Endodermal cell (in vitro differentiated cells): ENCODE results near the gene LILRB3. TPM values are rescaled to one million over a fixed set of nuclear protein-coding genes. Genes with fewer than 3 reads are reported as not detected.

Experiments used
- DNase-seq: peaks from one replicate; pipeline ENCODE4 v3.0.0-alpha.2; 2017
- H3K27ac ChIP-seq: 2 replicates; pipeline ENCODE4 v1.5.1; 2013; ENCODE audit warnings: mild to moderate bottlenecking, low read depth, low read length, moderate library complexity
- H3K27me3 ChIP-seq: 2 replicates; pipeline ENCODE4 v1.6.1; 2013; ENCODE audit warnings: mild to moderate bottlenecking, low read length, moderate library complexity; ENCODE audit not compliant: insufficient read depth, control insufficient read depth, poor library complexity, severe bottlenecking
- H3K36me3 ChIP-seq: 2 replicates; pipeline ENCODE4 v1.7.0; 2013; ENCODE audit warnings: mild to moderate bottlenecking, low read length, moderate library complexity; ENCODE audit not compliant: control insufficient read depth, insufficient read depth
- H3K4me1 ChIP-seq: one replicate; pipeline ENCODE4 v1.7.0; 2013; ENCODE audit warnings: low read length; ENCODE audit not compliant: control insufficient read depth, insufficient read depth
- H3K4me3 ChIP-seq: 2 replicates; pipeline ENCODE4 v1.5.1; 2013; ENCODE audit warnings: mild to moderate bottlenecking, low read length, moderate library complexity
- H3K9ac ChIP-seq: 2 replicates; pipeline ENCODE4 v1.6.1; 2013; ENCODE audit warnings: mild to moderate bottlenecking, low read length, moderate library complexity; ENCODE audit not compliant: poor library complexity, severe bottlenecking; ENCODE audit errors: extremely low read depth
- H3K9me3 ChIP-seq: 2 replicates; pipeline ENCODE4 v1.6.1; 2013; ENCODE audit warnings: mild to moderate bottlenecking, low read length, moderate library complexity; ENCODE audit not compliant: control insufficient read depth
- H3K27ac Mint-ChIP-seq: 2 replicates; pipeline ENCODE4 v1.8.0; 2020; ENCODE audit warnings: mixed read lengths
- H3K27me3 Mint-ChIP-seq: 2 replicates; pipeline ENCODE4 v1.8.0; 2021; ENCODE audit warnings: mild to moderate bottlenecking, mixed read lengths; ENCODE audit not compliant: insufficient read depth
- H3K36me3 Mint-ChIP-seq: 2 replicates; pipeline ENCODE4 v1.8.0; 2020; ENCODE audit warnings: low read depth, mixed read lengths
- H3K4me1 Mint-ChIP-seq: 2 replicates; pipeline ENCODE4 v1.8.0; 2020; ENCODE audit warnings: mixed read lengths
- H3K4me3 Mint-ChIP-seq: 2 replicates; pipeline ENCODE4 v1.8.0; 2020; ENCODE audit warnings: mild to moderate bottlenecking, moderate library complexity, mixed read lengths
- H3K9me3 Mint-ChIP-seq: 2 replicates; pipeline ENCODE4 v1.8.0; 2020; ENCODE audit warnings: mild to moderate bottlenecking, mixed read lengths
- WGBS, 2 experiments: methylation state at CpG; one replicate each; pipeline versions ENCODE4 v1.1.5 to v1.1.7; 2013; ENCODE audit warnings: missing lambda C conversion rate in 2 of 2, mixed read lengths in 1 of 2; ENCODE audit not compliant: insufficient coverage in 1 of 2, insufficient read length in 1 of 2; 5-methylcytosine and 5-hydroxymethylcytosine counted together
- total RNA-seq, 2 donors: library from RNA; stranded (reverse); fragmentation: NEBNext Ultra II Directional in 1 of 2; extraction: Animal tissue kit (Norgen Biotek cat#: 25700) in 1 of 2; gene quantifications; 2 replicates in 1 of 2; 3 replicates in 1 of 2; pipeline ENCODE4 v1.2.1, GENCODE V29; 2021
- TF ChIP-seq, protein P1 (sequence below): fragments of 200-600 bp; sonication (generic); conservative IDR thresholded peaks from 2 replicates; pipeline ENCODE4 v1.5.0; 2021; ENCODE audit warnings: antibody characterized with exemption, mild to moderate bottlenecking

LILRB3 gene
- total RNA-seq, 2 donors from 2014 or later: not detected

DNA sequence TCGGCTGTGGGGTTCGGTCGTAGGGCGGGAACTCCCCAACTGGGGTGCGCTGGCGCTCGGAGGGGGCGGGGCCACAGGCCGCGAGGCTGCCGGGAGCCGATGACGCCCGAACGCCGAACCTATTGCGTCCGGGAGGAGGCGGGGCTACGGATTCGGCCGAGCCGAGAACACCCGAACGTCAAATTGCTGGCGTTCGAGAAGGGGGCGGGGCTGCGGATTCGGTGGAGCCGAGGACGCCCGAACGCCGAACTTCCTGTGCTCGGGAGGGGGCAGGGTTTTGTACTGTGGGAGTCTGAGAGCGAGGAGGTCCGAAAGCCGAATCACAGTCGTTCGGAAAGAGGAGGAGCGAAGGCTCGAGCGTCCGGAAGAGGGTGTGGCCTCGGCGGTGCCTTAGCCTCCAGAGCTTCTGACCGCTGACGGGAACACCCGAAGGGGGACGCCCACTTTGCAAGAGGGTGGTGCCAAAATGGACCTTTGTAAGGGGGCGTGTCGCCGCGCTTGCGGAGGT is 32.2 kb downstream of the LILRB3 start:
- peak overlapping the region; percentile 76 for H3K4me3 Mint-ChIP-seq
- peaks cover 44% of the 10 kb centered on the region for H3K36me3 ChIP-seq
- peak; percentile 100 for DNase-seq
- TF ChIP-seq, protein P1, sequence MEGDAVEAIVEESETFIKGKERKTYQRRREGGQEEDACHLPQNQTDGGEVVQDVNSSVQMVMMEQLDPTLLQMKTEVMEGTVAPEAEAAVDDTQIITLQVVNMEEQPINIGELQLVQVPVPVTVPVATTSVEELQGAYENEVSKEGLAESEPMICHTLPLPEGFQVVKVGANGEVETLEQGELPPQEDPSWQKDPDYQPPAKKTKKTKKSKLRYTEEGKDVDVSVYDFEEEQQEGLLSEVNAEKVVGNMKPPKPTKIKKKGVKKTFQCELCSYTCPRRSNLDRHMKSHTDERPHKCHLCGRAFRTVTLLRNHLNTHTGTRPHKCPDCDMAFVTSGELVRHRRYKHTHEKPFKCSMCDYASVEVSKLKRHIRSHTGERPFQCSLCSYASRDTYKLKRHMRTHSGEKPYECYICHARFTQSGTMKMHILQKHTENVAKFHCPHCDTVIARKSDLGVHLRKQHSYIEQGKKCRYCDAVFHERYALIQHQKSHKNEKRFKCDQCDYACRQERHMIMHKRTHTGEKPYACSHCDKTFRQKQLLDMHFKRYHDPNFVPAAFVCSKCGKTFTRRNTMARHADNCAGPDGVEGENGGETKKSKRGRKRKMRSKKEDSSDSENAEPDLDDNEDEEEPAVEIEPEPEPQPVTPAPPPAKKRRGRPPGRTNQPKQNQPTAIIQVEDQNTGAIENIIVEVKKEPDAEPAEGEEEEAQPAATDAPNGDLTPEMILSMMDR: no peak
- H3K4me1 ChIP-seq: no peaks in the 10 kb centered on the region
- WGBS, 2 experiments: 0% methylated on average over 18 to 56 of the region's 56 CpGs
- peaks cover 52% of the 10 kb centered on the region for H3K36me3 Mint-ChIP-seq
- H3K9ac ChIP-seq: peak overlapping the region; percentile 88
- no peaks in the 10 kb centered on the region for H3K9me3 ChIP-seq
- H3K4me3 ChIP-seq: peak overlapping the region; percentile 96
- no peaks in the 10 kb centered on the region for H3K27me3 Mint-ChIP-seq
- peaks cover 14% of the 10 kb centered on the region for H3K4me1 Mint-ChIP-seq
- H3K27ac Mint-ChIP-seq: peak overlapping the region; percentile 100
- H3K27ac ChIP-seq: peak overlapping the region; percentile 98
- no peaks in the 10 kb centered on the region for H3K9me3 Mint-ChIP-seq
- no peaks in the 10 kb centered on the region for H3K27me3 ChIP-seq

DNA sequence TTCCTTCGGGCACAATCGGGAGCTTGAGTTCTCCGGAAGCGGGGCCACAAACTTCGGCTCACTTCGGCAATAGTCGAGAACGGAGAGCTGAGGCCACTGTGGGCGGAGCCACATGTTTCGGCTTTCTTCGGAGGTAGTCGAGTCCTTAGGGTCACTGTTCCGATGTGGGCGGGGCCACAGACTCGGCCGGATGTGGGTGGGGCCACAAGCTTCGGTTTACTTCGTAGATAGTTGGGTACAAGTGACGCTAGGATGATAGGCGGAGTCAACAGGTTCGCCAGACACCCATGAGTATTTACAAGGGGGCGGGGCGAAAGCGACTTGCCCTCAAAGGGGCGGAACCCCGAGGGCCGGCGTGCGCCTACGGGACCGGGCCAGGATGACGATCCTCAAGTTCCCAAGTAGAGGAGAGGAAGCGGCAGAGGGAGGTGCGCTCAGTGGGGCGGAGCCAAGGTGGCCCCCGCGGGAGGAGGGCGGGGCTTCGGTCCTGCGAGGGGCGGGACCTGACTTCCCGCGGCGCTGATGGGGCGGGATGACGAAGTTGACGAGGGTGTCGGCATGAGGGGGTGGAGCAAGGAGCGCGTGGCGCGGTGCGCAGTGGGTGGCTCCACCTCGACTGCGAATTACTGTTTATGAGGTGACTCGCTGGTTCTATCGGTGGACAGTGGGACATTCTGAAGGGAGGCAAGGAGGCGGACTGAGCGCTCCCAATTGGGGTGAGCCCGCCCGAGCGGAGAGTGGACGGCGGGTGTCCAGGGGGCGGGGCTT is 32.9 kb downstream of the LILRB3 start:
- H3K36me3 Mint-ChIP-seq: peaks cover 50% of the 10 kb centered on the region
- H3K27me3 ChIP-seq: no peaks in the 10 kb centered on the region
- no peaks in the 10 kb centered on the region for H3K4me1 ChIP-seq
- H3K9me3 Mint-ChIP-seq: no peaks in the 10 kb centered on the region
- H3K27ac Mint-ChIP-seq: peak overlapping the region; percentile 100
- no peaks in the 10 kb centered on the region for H3K9me3 ChIP-seq
- H3K9ac ChIP-seq: peak overlapping the region; percentile 88
- H3K36me3 ChIP-seq: peaks cover 39% of the 10 kb centered on the region
- DNase-seq: peak; percentile 100
- H3K4me3 ChIP-seq: peak overlapping the region; percentile 96
- H3K27me3 Mint-ChIP-seq: no peaks in the 10 kb centered on the region
- H3K27ac ChIP-seq: peak overlapping the region; percentile 98
- 0% methylated on average over 7 to 65 of the region's 65 CpGs for WGBS, 2 experiments
- peak overlapping the region; percentile 76 for H3K4me3 Mint-ChIP-seq
- TF ChIP-seq, protein P1: no peak
- H3K4me1 Mint-ChIP-seq: peaks cover 14% of the 10 kb centered on the region

DNA sequence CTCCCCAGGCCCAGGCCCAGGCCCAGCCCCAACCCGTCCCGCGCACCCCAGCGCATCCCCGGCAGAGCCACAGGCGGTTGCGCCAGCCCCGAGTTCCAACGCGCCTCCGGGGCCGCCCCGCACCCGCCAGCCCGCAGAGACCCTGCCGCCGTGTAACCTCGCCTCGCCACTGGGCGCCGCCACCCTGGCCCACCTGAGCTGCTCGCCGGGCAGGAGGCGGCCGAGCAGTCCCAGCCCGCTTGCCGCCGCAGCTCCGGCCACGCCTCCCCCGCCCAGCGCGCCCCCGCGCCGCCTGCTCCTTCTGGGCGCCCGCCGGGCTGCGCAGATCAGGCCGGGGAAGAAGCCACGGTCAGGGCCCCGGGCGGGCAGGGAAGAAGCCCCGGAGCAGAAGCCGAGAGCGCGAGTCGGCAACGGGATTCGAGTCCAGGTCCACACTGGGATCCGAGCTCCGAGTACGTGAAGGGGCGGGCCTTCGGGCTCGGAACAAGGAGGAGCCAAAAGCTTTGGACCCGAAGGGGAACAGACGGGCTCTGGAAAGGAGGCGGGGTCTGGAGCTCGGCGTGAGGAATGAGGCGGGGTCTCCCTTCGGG is 33.6 kb downstream of the LILRB3 start, which contains the start of gene MBOAT7:
MBOAT7 (minus strand) TSS at position 436 of the 590 bp plus-strand sequence. CDS start 1,072 bp downstream, outside the sequence.
- Mint-ChIP-seq H3K27ac (peak within 1 kb of the TSS; percentile 100), H3K4me1 (peaks cover 14% of the 10 kb centered on the region), H3K27me3 (no peaks in the 10 kb centered on the region), H3K36me3 (peaks cover 46% of the 10 kb centered on the region), H3K9me3 (no peaks in the 10 kb centered on the region), H3K4me3 (peak within 1 kb of the TSS; percentile 76)
- 0% methylated on average over 29 to 64 of the region's 64 CpGs for WGBS, 2 experiments
- H3K4me1 ChIP-seq: no peaks in the 10 kb centered on the region
- H3K9me3 ChIP-seq: no peaks in the 10 kb centered on the region
- peaks cover 34% of the 10 kb centered on the region for H3K36me3 ChIP-seq
- no peaks in the 10 kb centered on the region for H3K27me3 ChIP-seq
- H3K27ac ChIP-seq: peak within 1 kb of the TSS; percentile 98
- H3K4me3 ChIP-seq: peak within 1 kb of the TSS; percentile 96
- TF ChIP-seq, protein P1: peak; percentile 61
- peak within 1 kb of the TSS; percentile 88 for H3K9ac ChIP-seq
- no peak for DNase-seq
